Non-pigmented ciliary epithelial cell (primary cell): ENCODE data around the gene VPS50.
A peak's percentile ranks its signal among the peaks of the same experiment; 100 is the strongest.

ENCODE experiments used
- DNase-seq: peaks from one replicate; pipeline ENCODE4 v3.0.0-alpha.2; 2010; ENCODE audit warnings: low read depth

The VPS50 gene

DNA sequence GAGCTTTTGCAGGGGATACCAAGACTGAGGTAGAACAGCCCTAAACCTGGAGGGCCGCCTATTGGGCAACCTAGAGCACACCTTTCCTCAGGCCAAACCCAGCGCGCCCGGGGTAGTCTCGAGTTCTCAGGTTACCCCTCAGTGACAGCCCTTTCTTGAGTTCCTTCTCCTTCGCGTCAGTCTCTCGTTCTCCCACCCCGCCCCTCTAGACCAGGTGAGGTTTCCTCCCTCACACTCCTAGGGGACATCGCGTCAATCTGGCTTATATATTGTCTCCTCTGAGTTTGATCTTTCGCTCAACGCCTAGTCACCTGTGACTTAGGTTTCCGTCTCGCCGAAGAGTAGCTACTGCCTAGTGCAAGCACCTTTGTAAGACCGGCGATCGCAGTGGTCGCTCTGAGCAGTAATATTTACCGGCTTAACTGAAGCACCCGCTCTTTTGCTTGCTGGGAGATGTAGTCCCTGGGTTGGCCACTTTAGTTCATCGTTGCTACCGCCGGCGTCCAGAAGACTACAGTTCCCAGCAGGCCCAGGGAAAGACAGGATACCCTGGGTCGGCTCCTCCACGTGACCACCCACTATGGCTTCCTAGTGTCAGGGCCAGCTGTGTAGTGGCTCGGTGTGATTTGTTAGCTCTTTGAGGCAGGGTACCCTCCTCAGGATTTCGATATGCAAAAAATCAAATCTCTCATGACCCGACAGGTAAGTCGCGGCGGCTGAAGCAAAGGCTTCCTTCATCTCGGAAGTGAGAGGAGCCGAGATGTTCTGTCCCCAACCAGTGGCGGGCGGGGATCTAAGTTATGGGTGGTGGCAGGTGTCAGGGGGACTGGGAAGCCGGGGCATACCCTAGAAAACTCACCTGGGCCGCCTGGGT, at the start of gene VPS50:
VPS50 (plus strand) TSS at position 568 of the 874 bp plus-strand sequence; CDS start at position 670, 102 bp downstream.
- peak; percentile 87 for DNase-seq

DNA sequence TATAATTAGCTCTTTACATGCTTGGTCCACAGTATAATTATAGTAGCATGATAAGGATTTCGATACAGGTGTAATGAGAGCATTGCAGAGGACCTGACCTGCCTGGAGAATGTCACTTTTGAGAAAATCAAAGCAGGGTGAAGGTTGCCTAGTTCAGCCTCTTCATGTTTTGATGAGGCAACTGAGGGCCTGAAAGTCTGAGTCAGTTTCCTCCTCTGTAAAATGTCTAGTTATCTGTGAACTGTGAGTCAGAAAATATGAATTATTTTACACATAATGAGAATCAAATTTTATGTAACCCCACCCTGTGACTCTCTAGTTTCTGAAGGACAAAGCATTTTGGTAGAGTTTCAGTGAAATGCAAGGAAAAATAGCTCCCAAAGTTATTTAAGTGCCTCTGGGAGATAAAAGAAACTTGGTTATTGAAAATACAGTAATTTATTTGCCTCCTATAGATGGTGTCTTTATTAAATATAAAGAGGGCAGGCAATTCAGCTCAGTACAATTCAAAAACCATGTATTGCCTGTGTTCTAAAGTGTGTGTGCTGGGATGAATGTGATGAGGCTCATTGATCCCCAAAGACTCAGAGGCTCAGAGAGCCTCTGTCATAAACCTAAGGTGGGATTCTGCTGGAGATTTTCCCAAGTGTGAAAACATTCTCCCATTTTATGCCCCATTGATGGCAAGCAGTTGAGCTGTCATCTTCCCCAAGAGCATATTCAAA, 46.7 kb upstream of the VPS50 start:
- DNase-seq, result no peak

GRCh38 chr7:93188870-93189634, 43.1 kb upstream of the VPS50 start:
- no peak for DNase-seq

DNA sequence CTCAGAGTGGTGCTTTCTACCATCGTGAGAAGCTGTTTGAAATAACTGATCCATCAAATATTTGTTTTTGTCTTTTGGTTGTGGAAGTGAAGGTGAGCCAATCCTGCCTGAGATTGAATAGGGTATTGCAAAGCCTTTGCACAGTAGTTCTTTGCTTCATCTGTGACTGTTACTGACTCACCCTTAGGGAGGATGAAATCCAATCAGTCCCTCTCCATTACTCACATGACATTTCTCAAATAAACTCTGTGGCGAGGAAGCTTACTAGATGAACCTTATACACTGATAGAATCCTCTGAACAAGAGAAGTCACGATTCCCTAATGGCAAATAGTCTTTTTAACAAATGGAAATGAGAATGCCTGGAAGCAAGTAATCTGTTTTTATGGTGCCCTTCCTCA, 37.8 kb upstream of the VPS50 start:
- DNase-seq, result no peak

GRCh38 chr7:93196336-93196735, 35.8 kb upstream of the VPS50 start:
- no peak for DNase-seq

- DNase-seq, result no peak
Measured at GRCh38 chr7:93198472-93198871, 33.7 kb upstream of the VPS50 start.

DNA sequence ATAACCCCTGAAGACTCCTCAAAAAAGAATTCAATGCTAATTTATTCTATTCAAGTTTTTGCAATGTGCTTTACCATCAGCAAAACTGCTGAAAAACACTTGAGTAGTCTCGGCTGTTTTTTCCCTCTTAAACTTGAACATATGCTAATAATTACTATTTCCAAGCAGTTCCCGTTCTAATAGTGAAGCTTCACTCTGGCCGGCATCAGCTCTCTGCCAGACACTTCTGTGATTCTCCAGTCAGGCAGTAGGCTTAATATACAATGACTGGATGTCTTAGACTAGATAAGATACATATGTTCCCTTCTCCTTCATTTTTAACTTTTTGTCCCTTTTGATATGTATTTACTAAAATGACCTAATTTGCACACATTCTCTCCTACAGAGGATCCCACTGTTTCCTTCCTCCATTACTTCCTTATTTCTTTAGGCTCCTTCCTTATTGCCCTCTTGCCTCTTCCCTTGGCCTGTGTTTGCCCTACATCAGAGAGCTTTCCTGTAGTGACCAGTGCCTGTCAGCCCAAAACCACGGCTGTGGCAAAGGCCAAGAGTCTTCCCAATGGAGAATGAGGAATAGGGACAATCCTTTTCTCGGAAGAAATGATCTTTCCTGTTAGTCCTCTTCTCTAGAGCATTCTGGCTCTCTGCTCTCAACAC, 29.4 kb upstream of the VPS50 start:
- no peak for DNase-seq

- DNase-seq, result no peak
Measured at GRCh38 chr7:93203496-93203895, 28.7 kb upstream of the VPS50 start.

- DNase-seq, result no peak
Measured at GRCh38 chr7:93205046-93205445, 27.1 kb upstream of the VPS50 start.

DNA sequence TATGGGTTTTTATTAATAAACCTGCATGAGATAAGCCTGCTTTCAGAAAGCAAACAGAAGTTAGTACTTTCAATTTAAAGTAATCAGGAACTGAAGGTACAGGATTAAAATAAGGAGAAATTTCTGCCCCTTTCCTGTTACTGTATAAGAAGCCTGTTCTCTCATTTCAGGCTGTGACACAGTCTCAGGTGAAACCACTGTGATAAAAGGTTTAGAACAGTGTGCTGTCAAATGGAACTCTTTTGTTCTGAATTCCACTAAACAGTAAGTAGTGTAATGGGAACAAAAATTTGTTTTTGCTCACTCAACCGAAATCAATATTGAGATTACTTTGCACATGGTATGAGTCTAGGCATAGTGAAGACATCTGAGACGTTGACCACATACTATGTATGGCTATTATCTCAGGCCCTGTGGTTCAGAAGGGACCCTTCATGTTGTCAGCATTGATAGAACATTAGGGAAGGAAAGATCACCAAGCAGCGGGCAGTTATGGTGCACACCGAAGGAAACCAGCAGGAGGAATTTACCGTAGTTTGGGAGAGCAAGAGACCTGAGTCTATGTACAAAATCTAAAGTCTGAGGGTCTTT, 20.8 kb upstream of the VPS50 start:
- DNase-seq, result no peak

GRCh38 chr7:93212881-93213280, 19.3 kb upstream of the VPS50 start:
- no peak for DNase-seq

GRCh38 chr7:93218997-93219827, 13.0 kb upstream of the VPS50 start:
- no peak for DNase-seq

DNA sequence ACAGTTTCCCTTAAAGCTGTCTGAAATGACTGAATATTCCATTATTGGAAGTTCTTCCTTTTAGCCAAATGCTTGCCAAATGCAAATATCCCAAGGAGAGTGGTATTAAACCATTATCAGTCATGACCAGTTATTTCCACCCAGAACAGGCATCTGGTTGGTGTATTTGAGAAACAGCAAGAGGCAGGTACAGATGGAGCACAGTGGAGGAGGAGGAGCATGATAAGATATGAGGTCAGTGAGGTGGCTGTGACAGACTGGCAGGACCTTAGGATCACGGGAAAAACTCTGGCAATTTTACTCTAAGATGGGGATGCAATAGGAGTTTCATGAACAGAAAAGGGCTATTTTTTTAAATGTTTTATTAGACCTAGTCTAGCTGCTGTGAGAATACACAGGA, 12.3 kb upstream of the VPS50 start:
- no peak for DNase-seq

DNA sequence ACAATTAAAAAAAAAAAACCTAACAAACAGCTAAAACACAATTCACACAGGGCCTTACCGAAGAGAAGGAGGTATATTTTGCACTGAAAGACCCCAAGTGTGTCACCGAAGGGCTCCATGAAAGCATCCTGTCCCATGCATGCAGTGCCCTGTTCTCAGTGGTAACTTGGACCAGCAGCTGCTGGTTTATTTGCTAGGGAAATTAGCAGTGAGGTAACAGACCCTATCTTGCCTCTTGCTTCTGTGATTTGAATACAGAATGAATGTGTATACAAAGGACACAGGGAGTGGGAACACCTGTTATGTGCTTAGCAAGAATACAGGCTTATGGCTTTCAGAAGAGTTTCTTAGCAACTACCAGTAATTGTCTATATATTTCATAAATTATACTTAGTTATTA, 5.9 kb upstream of the VPS50 start, which contains the start of gene HEPACAM2:
HEPACAM2 (minus strand) TSS at position 160 of the 400 bp plus-strand sequence.
- no peak for DNase-seq

DNA sequence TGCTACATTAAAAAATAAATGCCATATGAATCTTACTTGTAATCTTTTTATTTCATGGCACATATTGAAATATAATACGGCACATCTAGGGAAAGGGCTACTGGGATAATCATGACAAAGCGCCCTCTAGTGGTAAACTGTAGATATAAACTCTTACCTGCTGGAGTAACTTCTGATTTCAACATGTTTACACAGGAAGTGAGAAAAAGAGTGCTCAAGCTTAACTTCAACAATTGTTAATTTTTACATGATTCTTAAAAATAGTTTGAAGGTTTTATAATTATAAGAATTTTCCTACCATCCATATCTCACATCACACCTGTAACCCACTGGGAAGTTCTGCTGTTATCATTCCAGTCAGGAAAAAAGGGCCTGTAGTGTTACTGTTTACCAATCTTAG, 3.9 kb upstream of the VPS50 start:
- DNase-seq, result peak; percentile 19

DNA sequence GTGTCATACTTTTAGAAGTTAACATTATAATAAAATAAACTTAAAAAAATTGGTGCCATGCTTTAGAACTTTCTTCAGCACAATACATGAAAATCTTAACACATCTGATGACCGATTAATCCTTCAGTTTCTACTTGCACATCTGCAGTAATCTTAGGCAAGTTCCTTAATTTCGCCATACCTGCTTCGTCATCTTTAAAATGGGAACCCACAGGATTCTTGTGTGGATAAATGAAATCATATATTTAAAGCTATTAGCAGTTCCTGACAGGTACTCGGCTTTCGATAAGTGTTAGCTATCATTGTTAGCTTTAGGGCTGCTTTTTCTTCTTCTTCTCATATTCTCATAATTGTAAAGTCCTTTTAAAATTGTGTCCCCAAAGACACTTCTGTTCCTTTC, 907 bp upstream of the VPS50 start:
- no peak for DNase-seq

DNA sequence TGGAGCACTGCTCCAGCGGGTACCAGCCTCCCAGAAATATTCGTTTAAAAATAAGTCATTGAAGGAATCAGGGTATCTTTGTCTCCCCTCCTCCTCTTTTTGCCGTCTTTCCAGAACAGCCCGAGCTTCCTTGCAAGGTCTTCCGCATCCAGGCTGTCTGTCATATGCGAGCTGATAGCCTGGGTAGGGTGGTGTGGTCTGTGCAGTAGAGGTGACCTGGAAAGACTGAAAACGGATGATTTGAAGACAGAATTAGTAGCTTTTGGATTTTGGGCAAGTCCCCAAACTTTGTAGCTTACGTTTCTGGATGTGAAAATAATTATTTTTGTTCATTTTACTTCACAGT, 480 bp downstream of the VPS50 start:
- no peak for DNase-seq

DNA sequence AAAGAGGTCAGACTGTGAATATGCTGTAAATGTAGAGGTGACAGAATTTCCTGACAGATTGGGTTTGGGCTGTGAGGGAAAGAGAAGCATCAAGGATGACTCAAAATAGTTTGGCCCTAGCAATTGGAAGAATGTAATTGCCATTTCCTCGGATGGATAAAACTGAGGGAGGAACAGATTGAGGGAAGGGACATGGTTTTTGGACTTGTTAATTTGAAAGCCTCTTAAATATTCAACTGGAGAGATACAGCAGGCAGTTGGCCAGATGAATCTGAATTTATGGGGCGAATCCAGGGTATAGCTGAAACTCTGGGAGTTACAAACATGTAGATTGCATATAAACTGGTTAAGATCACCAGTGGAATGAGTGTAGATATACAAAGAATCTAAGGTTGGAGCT, 3.4 kb downstream of the VPS50 start:
- DNase-seq, result no peak

DNA sequence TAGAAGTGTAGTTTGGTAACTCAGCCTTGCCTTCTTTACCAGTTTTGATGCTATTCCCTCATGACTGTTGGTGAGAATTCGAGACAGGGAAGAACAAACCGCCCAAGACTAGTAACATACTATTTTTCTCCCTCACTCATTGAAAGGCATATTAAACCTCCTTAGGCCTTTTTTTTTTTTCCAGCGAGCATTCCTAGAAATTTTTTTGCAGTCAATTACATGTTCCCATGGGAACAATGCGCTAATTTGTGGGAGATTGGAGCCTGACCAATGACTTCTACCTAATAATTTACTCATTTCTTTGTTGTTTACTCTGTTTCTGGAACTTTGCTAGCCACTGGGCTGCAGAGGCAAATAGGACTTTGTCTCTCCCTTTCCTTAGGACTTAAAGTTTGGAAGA, 6.0 kb downstream of the VPS50 start:
- DNase-seq, result no peak

- DNase-seq, result no peak
Measured at GRCh38 chr7:93238748-93239147, 6.6 kb downstream of the VPS50 start.

GRCh38 chr7:93239824-93240223, 7.7 kb downstream of the VPS50 start:
- DNase-seq, result no peak
